K562 treated with DMSO at 1 percent for 4 hours (cell line): ENCODE measurements around the gene MUC13. TPM values are rescaled to one million over a fixed set of nuclear protein-coding genes. Genes with fewer than 3 reads are reported as not detected.

ENCODE experiments used
- total RNA-seq: library from RNA; unstranded; fragments of 300-600 nt; gene quantifications from 2 replicates; pipeline ENCODE4 v1.2.3, GENCODE V29; 2022; ENCODE audit not compliant: insufficient read depth

Gene MUC13
- total RNA-seq, result not detected in 2 replicates

GRCh38 chr3:124934577-124934976, at the start of gene MUC13:
Gene MUC13, minus strand, starts transcription at chr3:124934751. Its CDS starts 39 bp downstream, at chr3:124934712.

GRCh38 chr3:124887177-124887931, 47.2 kb downstream of the MUC13 start, which contains the start of gene ITGB5:
Gene ITGB5, minus strand, starts transcription at chr3:124887365. Its CDS starts 365 bp downstream, at chr3:124887000.

Other genes starting within 250 kb of the MUC13 start
- 7.0 and 9.7 TPM in 2 replicates for gene UMPS, start 204.3 kb downstream of the MUC13 start, total RNA-seq
- 26.2 and 28.0 TPM in 2 replicates for gene ITGB5, start 47.4 kb downstream of the MUC13 start, total RNA-seq
- gene HEG1, start 121.2 kb upstream of the MUC13 start, total RNA-seq, result not detected in 2 replicates